ENCODE data around the gene FGF22. TPM values are rescaled to one million over a fixed set of nuclear protein-coding genes. Genes with fewer than 3 reads are reported as not detected.

FGF22 gene
- total RNA-seq, 1 experiment from 2014 or later = 1.3 TPM

- POLR2A ChIA-PET (ENCODE audit: unreplicated experiment) = no interaction called here
- no peaks in the 10 kb centered on the region for H3F3A ChIP-seq (ENCODE audit: low read length, unreplicated experiment)
- no peak for ATAC-seq
Observed at GRCh38 chr19:646779-647565, 7.3 kb downstream of the FGF22 start.

GRCh38 chr19:647566-648284 is 8.0 kb downstream of the FGF22 start:
- CTCF ChIA-PET = no interaction called here
- no TSS peak for BruUV-seq (replicated peaks)

More at GRCh38 chr19:646779-647565, 7.3 kb downstream of the FGF22 start:
- Histone ChIP-seq H2AFZ (ENCODE audit: low read length) (no peak overlapping the region), H3K36me3 (ENCODE audit: low read depth, low read length) (no peaks in the 10 kb centered on the region), H3K4me3 (ENCODE audit: low read length) (no peak overlapping the region), H3K9me3 (ENCODE audit: low read length) (no peaks in the 10 kb centered on the region), H3K4me2 (ENCODE audit: low read length) (no peak overlapping the region), H3K27ac (ENCODE audit: low read length) (no peak overlapping the region), H3K4me1 (ENCODE audit: insufficient read depth, low read length) (no peaks in the 10 kb centered on the region), H3K79me2 (ENCODE audit: low read length) (no peaks in the 10 kb centered on the region), H3K9me2 (replicated peaks; ENCODE audit: low read length) (no peaks in the 10 kb centered on the region), H4K20me1 (ENCODE audit: low read length) (no peaks in the 10 kb centered on the region), H3K27me3 (ENCODE audit: low read length) (no peaks in the 10 kb centered on the region), H3K9ac (ENCODE audit: low read length) (no peak overlapping the region)
- DNase-seq = no peak
- intact Hi-C loops (cut with micrococcal nuclease) = no loop called here
- BruUV-seq (replicated peaks) = no TSS peak
- CTCF ChIA-PET = no interaction called here
- TF ChIP-seq CTCF (conservative IDR thresholded peaks at IDR 0.05; ENCODE audit: low read depth, low read length) = no peak
- TF ChIP-seq EZH2phosphoT487 (IDR thresholded peaks at IDR 0.05; ENCODE audit: borderline replicate concordance, low read length) = no peak
- TF ChIP-seq EZH2 (IDR thresholded peaks at IDR 0.05; ENCODE audit: low read length, unreplicated experiment) = no peak

GRCh38 chr19:648305-648704 is 8.6 kb downstream of the FGF22 start:
- no peak overlapping the region for H3K4me2 ChIP-seq (ENCODE audit: low read length)
- no peak overlapping the region for H3K9ac ChIP-seq (ENCODE audit: low read length)
- no peak for ATAC-seq
- no peaks in the 10 kb centered on the region for H3K36me3 ChIP-seq (ENCODE audit: low read depth, low read length)
- H3K4me1 ChIP-seq (ENCODE audit: insufficient read depth, low read length) = no peaks in the 10 kb centered on the region
- no peak overlapping the region for H3K27ac ChIP-seq (ENCODE audit: low read length)
- peaks cover 10% of the 10 kb centered on the region for H3K79me2 ChIP-seq (ENCODE audit: low read length)
- no peak overlapping the region for H3K4me3 ChIP-seq (ENCODE audit: low read length)
- no peak for TF ChIP-seq EZH2phosphoT487 (IDR thresholded peaks at IDR 0.05; ENCODE audit: borderline replicate concordance, low read length)
- no peak for TF ChIP-seq EZH2 (IDR thresholded peaks at IDR 0.05; ENCODE audit: low read length, unreplicated experiment)
- TF ChIP-seq CTCF (conservative IDR thresholded peaks at IDR 0.05; ENCODE audit: low read depth, low read length) = no peak
- H3F3A ChIP-seq (ENCODE audit: low read length, unreplicated experiment) = no peaks in the 10 kb centered on the region
- CTCF ChIA-PET = no interaction called here
- no peaks in the 10 kb centered on the region for H4K20me1 ChIP-seq (ENCODE audit: low read length)
- H3K9me2 ChIP-seq (replicated peaks; ENCODE audit: low read length) = no peaks in the 10 kb centered on the region
- POLR2A ChIA-PET (ENCODE audit: unreplicated experiment) = no interaction called here
- no peak for DNase-seq
- no peaks in the 10 kb centered on the region for H3K27me3 ChIP-seq (ENCODE audit: low read length)
- intact Hi-C loops (cut with micrococcal nuclease) = no loop called here
- no TSS peak for BruUV-seq (replicated peaks)
- H3K9me3 ChIP-seq (ENCODE audit: low read length) = no peaks in the 10 kb centered on the region
- no peak overlapping the region for H2AFZ ChIP-seq (ENCODE audit: low read length)

More at GRCh38 chr19:647566-648284, 8.0 kb downstream of the FGF22 start:
- no peak for TF ChIP-seq EZH2phosphoT487 (IDR thresholded peaks at IDR 0.05; ENCODE audit: borderline replicate concordance, low read length)
- no peak for TF ChIP-seq EZH2 (IDR thresholded peaks at IDR 0.05; ENCODE audit: low read length, unreplicated experiment)
- H3K27ac ChIP-seq (ENCODE audit: low read length) = no peak overlapping the region
- no peak overlapping the region for H3K9ac ChIP-seq (ENCODE audit: low read length)
- H3K9me2 ChIP-seq (replicated peaks; ENCODE audit: low read length) = no peaks in the 10 kb centered on the region
- no peaks in the 10 kb centered on the region for H3K36me3 ChIP-seq (ENCODE audit: low read depth, low read length)
- H3K79me2 ChIP-seq (ENCODE audit: low read length) = peaks cover 4% of the 10 kb centered on the region
- no peaks in the 10 kb centered on the region for H3K4me1 ChIP-seq (ENCODE audit: insufficient read depth, low read length)
- intact Hi-C loops (cut with micrococcal nuclease) = no loop called here
- H3F3A ChIP-seq (ENCODE audit: low read length, unreplicated experiment) = no peaks in the 10 kb centered on the region
- H2AFZ ChIP-seq (ENCODE audit: low read length) = no peak overlapping the region
- no peak overlapping the region for H3K4me2 ChIP-seq (ENCODE audit: low read length)
- H3K9me3 ChIP-seq (ENCODE audit: low read length) = no peaks in the 10 kb centered on the region
- H3K4me3 ChIP-seq (ENCODE audit: low read length) = no peak overlapping the region
- ATAC-seq (no peak), DNase-seq (no peak)
- POLR2A ChIA-PET (ENCODE audit: unreplicated experiment) = no interaction called here
- no peaks in the 10 kb centered on the region for H3K27me3 ChIP-seq (ENCODE audit: low read length)
- H4K20me1 ChIP-seq (ENCODE audit: low read length) = no peaks in the 10 kb centered on the region
